Natural killer cell (primary cell): Measurements from ENCODE around the gene SLC6A6. TPM values are rescaled to one million over a fixed set of nuclear protein-coding genes. Genes with fewer than 3 reads are reported as not detected.

Source experiments
- ATAC-seq, 3 donors: fragments of 150-1000 bp in 2 of 3; fragments of 200-7000 bp in 1 of 3; cut with Tn5 transposase; 1 replicate in 1 of 3; 2 replicates in 2 of 3; pipeline ENCODE4 v1.10.0; 2021; ENCODE audit warnings: mild to moderate bottlenecking in 2 of 3, moderate library complexity in 2 of 3
- DNase-seq, 2 donors: peaks; one replicate each; pipeline versions ENCODE4 v3.0.0 to v3.0.0-alpha.2; 2013 to 2021; ENCODE audit warnings: mixed read lengths in 1 of 2
- H3K27ac ChIP-seq: one replicate; pipeline ENCODE4 v1.5.1; 2013; ENCODE audit warnings: mild to moderate bottlenecking, low read length
- H3K27me3 ChIP-seq: one replicate; pipeline ENCODE4 v1.6.1; 2013; ENCODE audit warnings: low read length; ENCODE audit not compliant: control insufficient read depth, insufficient read depth
- H3K36me3 ChIP-seq: one replicate; pipeline ENCODE4 v1.6.1; 2013; ENCODE audit warnings: low read length; ENCODE audit not compliant: control insufficient read depth, insufficient read depth
- H3K4me1 ChIP-seq: one replicate; pipeline ENCODE4 v1.6.1; 2013; ENCODE audit warnings: low read length; ENCODE audit not compliant: control insufficient read depth, insufficient read depth
- H3K4me3 ChIP-seq: one replicate; pipeline ENCODE4 v1.5.1; 2013; ENCODE audit warnings: low read length
- H3K9me3 ChIP-seq: one replicate; pipeline ENCODE4 v1.6.1; 2013; ENCODE audit warnings: low read length; ENCODE audit not compliant: control insufficient read depth, insufficient read depth
- H3K27ac Mint-ChIP-seq, 2 donors: one replicate each; pipeline ENCODE4 v1.8.0; 2022; ENCODE audit warnings: mild to moderate bottlenecking in 2 of 2, mixed read lengths in 2 of 2, moderate library complexity in 1 of 2
- H3K27me3 Mint-ChIP-seq, 2 donors: one replicate each; pipeline ENCODE4 v1.8.0; 2022; ENCODE audit warnings: low read depth in 2 of 2, mixed read lengths in 2 of 2
- H3K36me3 Mint-ChIP-seq: one replicate; pipeline ENCODE4 v1.8.0; 2022; ENCODE audit warnings: mixed read lengths
- H3K4me1 Mint-ChIP-seq, 2 donors: one replicate each; pipeline ENCODE4 v1.8.0; 2022; ENCODE audit warnings: mixed read lengths in 2 of 2
- H3K4me3 Mint-ChIP-seq: one replicate; pipeline ENCODE4 v1.8.0; 2022; ENCODE audit warnings: mild to moderate bottlenecking, moderate library complexity, mixed read lengths
- H3K9me3 Mint-ChIP-seq, 2 donors: one replicate each; pipeline ENCODE4 v1.8.0; 2022; ENCODE audit warnings: mixed read lengths in 2 of 2
- CTCF ChIP-seq: fragments of 200-600 bp; IDR thresholded peaks from one replicate; pipeline ENCODE4 v1.8.0; 2022; ENCODE audit warnings: antibody characterized with exemption
- WGBS: methylation state at CpG from one replicate; pipeline ENCODE4 v1.1.7; 2013; ENCODE audit warnings: missing lambda C conversion rate; ENCODE audit not compliant: insufficient coverage; 5-methylcytosine and 5-hydroxymethylcytosine counted together
- intact Hi-C: fragments of 100-400 bp; cut with micrococcal nuclease; formaldehyde crosslinking; loops from one replicate; pipeline ENCODE4 v1.14.2; 2022
- total RNA-seq, 4 donors: library from RNA; stranded (reverse); fragments of 120-200 nt in 1 of 4; gene quantifications; one replicate each; pipeline versions ENCODE4 v1.2.3 to v1.2.4, GENCODE V29; 2013 to 2022

Gene SLC6A6
- total RNA-seq, 3 donors from 2014 or later (not counting 1 experiment from before 2014, with no cell fraction given) = 43.7 to 55.4 (median 50.1) TPM

- H3K4me3 Mint-ChIP-seq = no peak overlapping the region
- intact Hi-C loops = no loop called here
These were observed 5.4 kb upstream of the SLC6A6 start for GRCh38 chr3:14397046-14397445.

GRCh38 chr3:14397531-14397930, 4.9 kb upstream of the SLC6A6 start:
- Histone ChIP-seq H3K36me3 (no peaks in the 10 kb centered on the region), H3K4me3 (no peak overlapping the region), H3K4me1 (peaks cover 23% of the 10 kb centered on the region), H3K9me3 (no peaks in the 10 kb centered on the region), H3K27me3 (no peaks in the 10 kb centered on the region), H3K27ac (no peak overlapping the region)
- Mint-ChIP-seq H3K4me3 (no peak overlapping the region), H3K4me1 (peaks cover 14 to 28% of the 10 kb centered on the region in 2 donors), H3K27ac (peak overlapping the region; percentile 10 to 34), H3K36me3 (no peaks in the 10 kb centered on the region), H3K9me3 (no peaks in the 10 kb centered on the region), H3K27me3 (peaks cover 0 to 2% of the 10 kb centered on the region in 2 donors)
- 17% methylated on average over 3 of the region's 3 CpGs for WGBS
- ATAC-seq (no peak), DNase-seq (no peak)
- intact Hi-C loops = no loop called here
- no peak for TF ChIP-seq CTCF

More at GRCh38 chr3:14397046-14397445, 5.4 kb upstream of the SLC6A6 start:
- no peak overlapping the region for H3K4me3 ChIP-seq
- 84% methylated on average over 4 of the region's 4 CpGs for WGBS
- DNase-seq (no peak), ATAC-seq (no peak)
- Mint-ChIP-seq H3K27me3 (peaks cover 0 to 2% of the 10 kb centered on the region in 2 donors), H3K36me3 (no peaks in the 10 kb centered on the region), H3K4me1 (peaks cover 14 to 28% of the 10 kb centered on the region in 2 donors), H3K27ac (peak overlapping the region; percentile 10 to 72), H3K9me3 (no peaks in the 10 kb centered on the region)
- TF ChIP-seq CTCF = no peak
- peaks cover 22% of the 10 kb centered on the region for H3K4me1 ChIP-seq
- H3K27me3 ChIP-seq = no peaks in the 10 kb centered on the region
- no peak overlapping the region for H3K27ac ChIP-seq
- H3K9me3 ChIP-seq = no peaks in the 10 kb centered on the region
- no peaks in the 10 kb centered on the region for H3K36me3 ChIP-seq

GRCh38 chr3:14397940-14398796, 4.2 kb upstream of the SLC6A6 start:
- intact Hi-C loops = no loop called here
- Histone ChIP-seq H3K27me3 (no peaks in the 10 kb centered on the region), H3K4me3 (no peak overlapping the region), H3K27ac (no peak overlapping the region), H3K36me3 (no peaks in the 10 kb centered on the region), H3K9me3 (no peaks in the 10 kb centered on the region), H3K4me1 (peaks cover 26% of the 10 kb centered on the region)
- Mint-ChIP-seq H3K4me3 (no peak overlapping the region), H3K4me1 (peaks cover 18 to 33% of the 10 kb centered on the region in 2 donors), H3K27ac (peak overlapping the region; percentile 10 to 34), H3K27me3 (peaks cover 0 to 2% of the 10 kb centered on the region in 2 donors), H3K9me3 (no peaks in the 10 kb centered on the region), H3K36me3 (no peaks in the 10 kb centered on the region)
- DNase-seq (no peak), ATAC-seq (no peak)
- 89% methylated on average over 13 of the region's 14 CpGs for WGBS
- no peak for TF ChIP-seq CTCF

GRCh38 chr3:14398797-14399106, 3.7 kb upstream of the SLC6A6 start:
- no peaks in the 10 kb centered on the region for H3K27me3 ChIP-seq
- no peaks in the 10 kb centered on the region for H3K36me3 ChIP-seq
- H3K9me3 ChIP-seq = no peaks in the 10 kb centered on the region
- Mint-ChIP-seq H3K36me3 (no peaks in the 10 kb centered on the region), H3K4me1 (peaks cover 21 to 38% of the 10 kb centered on the region in 2 donors), H3K27me3 (peaks cover 0 to 2% of the 10 kb centered on the region in 2 donors), H3K9me3 (no peaks in the 10 kb centered on the region), H3K27ac (no peak overlapping the region), H3K4me3 (no peak overlapping the region)
- intact Hi-C loops = no loop called here
- no peak for TF ChIP-seq CTCF
- DNase-seq (no peak), ATAC-seq (no peak)
- no peak overlapping the region for H3K4me3 ChIP-seq
- WGBS = 87% methylated on average over 2 of the region's 2 CpGs
- no peak overlapping the region for H3K27ac ChIP-seq
- H3K4me1 ChIP-seq = peaks cover 32% of the 10 kb centered on the region
